A673 (cell line): ENCODE measurements around the gene LEP.

Experiments
- EZH2 ChIP-seq: fragments of 200-600 bp; sonication (generic); IDR thresholded peaks from 2 replicates; pipeline ENCODE4 v1.6.1; 2017; ENCODE audit warnings: borderline replicate concordance, low read depth, mild to moderate bottlenecking, mixed read lengths, antibody characterized with exemption, low read length; ENCODE audit not compliant: poor library complexity, severe bottlenecking
- TF ChIP-seq, protein P1 (sequence below): fragments of 300-800, 200-600 bp; sonication (generic); conservative IDR thresholded peaks from 2 replicates; pipeline ENCODE4 v1.5.1; 2017; ENCODE audit warnings: low read depth, mild to moderate bottlenecking, antibody characterized with exemption, low read length, moderate library complexity, mixed read lengths

DNA sequence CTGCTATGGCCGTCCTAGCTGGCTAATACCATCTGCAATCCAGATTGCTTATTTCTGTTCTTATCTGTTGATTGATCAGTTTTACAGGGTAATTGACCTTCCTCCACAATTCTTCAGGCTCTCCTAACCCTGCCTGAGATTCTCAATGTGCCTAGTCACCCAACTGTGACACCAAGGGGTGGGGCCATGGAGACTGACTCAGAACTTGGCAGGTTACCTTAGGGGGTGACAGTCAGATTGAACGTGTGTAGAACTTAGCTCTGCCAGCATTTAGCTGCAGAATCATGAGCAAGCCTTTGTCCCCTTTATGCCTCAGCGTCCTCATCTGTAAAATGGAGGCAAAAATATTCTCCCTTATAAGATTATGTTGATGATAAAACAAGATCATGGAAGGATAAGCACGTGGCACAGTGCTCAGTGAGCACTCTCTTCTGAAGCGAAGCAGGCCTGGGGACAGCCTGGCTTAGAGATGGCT, 19.1 kb upstream of the LEP start:
- TF ChIP-seq, protein P1, sequence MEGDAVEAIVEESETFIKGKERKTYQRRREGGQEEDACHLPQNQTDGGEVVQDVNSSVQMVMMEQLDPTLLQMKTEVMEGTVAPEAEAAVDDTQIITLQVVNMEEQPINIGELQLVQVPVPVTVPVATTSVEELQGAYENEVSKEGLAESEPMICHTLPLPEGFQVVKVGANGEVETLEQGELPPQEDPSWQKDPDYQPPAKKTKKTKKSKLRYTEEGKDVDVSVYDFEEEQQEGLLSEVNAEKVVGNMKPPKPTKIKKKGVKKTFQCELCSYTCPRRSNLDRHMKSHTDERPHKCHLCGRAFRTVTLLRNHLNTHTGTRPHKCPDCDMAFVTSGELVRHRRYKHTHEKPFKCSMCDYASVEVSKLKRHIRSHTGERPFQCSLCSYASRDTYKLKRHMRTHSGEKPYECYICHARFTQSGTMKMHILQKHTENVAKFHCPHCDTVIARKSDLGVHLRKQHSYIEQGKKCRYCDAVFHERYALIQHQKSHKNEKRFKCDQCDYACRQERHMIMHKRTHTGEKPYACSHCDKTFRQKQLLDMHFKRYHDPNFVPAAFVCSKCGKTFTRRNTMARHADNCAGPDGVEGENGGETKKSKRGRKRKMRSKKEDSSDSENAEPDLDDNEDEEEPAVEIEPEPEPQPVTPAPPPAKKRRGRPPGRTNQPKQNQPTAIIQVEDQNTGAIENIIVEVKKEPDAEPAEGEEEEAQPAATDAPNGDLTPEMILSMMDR, result no peak
- no peak for TF ChIP-seq EZH2
